HG03520 (cell line): Measurements from ENCODE around the gene C19orf67.
"Not testable (repeated sequence)": the region's sequence is repeated elsewhere in the genome, so short reads cannot be mapped to it uniquely, and the experiment has no call there.

Source experiments
- ATAC-seq: cut with Tn5 transposase; IDR thresholded peaks from one replicate; pipeline ENCODE4 v1.9.1; 2021; ENCODE audit warnings: mild to moderate bottlenecking, moderate library complexity; ENCODE audit not compliant: unreplicated experiment

Gene C19orf67

DNA sequence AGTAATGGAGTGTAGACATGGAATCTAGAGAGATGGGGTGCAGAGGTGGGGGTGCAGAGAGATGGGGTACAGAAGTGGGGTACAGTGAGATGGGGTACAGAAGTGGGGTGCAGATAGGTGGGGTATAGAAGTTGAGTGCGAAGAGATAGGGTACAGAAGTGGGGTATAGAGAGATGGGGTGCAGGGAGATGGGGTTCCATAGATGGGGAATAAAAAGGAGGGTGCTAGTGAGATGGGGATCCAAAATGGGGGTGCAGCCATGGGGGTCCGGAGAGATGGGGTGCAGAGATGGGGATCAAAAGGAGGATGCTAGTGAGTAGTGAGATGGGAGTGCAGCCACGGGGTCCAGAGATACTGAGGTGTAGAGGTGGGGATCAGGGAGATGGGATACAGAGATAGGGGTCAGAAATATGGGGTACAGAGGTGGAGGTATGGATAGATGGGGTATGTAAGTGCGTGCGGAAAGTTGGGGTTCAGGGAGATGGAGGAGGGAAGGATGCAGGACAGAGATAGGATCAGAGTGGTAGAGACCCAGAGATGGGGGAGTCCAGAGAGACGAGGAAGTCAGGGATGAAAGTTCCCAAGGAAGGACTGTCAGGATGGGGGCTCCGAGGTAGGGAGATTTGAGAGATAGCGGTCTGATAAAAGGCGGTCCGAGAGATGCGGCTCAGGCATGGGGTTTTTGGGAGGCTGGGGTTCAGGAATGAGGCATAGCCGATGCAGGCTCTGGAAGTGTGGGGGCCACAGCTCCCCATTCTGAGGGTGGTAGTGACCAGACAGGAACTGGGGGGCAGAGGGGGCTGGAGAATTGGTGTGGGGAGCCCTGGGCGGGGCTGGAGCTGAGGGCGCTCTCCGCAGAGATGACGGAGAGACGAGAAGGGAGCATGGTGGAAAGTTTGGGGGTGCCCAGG lies 27.1 kb downstream of the C19orf67 start:
- no peak for ATAC-seq

DNA sequence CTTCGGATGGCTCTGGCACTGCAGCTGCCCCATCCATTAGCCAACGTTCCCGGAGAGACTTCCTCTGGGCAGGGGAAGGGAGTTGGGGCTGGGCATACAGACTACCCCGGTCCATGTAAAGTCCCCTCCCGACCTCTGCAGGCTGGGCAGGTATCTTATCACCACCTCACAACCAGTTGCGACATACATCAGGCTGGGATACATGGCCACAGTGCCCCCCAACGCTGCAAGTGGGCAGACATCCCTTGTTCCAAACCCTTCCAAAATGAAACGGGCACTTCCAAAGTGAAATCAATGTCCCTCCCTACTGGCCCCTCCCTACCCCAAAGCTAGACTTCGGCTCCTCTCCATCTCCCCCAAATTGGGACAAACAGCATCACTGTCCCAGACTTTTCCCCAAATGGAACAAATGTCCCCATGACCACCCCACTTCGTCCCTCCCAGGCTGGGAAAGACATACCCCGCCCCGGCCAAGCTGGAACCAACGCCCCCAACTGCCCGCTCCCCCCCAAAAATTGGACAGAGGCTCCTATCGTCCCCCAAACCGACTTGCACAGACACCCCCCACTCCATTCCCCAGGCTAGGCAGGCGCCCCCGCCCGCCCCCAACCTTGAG lies 28.7 kb downstream of the C19orf67 start:
- no peak for ATAC-seq

DNA sequence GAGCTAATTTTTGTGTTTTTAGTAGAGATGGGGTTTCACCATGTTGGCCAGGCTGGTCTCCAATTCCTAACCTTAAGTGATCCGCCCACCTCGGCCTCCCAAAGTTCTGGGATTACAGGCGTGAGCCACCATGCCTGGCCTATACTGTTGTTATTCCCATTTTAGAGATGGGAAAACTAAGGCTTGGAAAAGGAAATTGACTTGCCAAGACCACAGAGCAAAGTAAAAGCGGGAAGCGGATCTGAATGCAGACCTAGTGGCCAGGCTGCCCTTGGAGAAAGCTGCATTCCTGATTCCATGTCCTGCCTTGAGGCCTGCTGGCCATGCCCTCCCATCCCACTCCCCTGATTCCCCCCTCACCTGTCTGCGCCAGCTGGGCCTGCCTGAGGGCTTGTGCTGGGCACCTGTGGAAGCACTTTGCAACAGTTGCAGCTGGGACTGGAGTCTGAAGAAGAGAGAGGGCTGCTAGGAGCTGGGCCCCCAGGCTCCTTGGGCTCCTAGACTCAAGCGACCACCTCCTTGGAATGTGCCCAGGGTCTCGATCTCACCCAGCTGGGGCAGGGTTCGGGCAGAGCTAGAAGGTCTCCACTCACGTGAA lies 29.4 kb downstream of the C19orf67 start:
- no peak for ATAC-seq

DNA sequence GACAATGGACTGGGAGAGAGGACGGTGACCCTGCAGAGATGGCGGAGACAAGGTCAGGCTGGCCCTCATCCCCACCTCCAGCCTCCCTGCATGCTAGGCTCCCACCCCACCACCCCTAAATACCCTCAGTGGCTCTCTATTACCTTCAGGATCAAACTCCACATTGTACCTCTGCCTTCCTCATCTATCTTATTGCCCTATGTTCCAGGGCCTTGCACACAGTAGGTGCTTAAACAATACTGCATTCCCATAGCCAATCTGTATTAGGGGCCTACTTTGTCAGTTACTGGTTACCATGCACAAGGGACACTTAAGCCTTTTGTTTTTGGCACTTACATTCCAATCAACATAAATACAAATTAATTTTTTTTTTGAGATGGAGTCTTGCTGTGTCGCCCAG lies 30.2 kb downstream of the C19orf67 start:
- ATAC-seq: no peak

DNA sequence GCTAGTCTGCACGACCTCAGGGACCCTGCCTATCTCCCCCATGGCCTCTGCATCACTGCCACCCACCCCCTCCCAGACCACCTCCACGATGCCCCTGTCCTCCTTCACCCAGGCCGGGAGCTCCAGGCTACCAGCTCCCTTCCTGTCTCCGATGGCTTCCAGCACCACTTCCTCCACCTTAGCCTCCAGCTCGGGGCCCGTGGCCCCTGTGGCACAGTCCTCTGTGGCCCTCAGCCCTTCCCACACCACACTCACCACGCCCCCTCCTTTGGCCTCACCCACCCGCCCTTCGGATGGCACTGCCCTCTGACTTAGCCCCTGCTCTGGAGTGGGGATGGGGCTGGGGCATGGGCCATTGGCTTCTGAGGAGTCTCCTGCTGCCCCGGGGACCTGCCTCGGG lies 30.9 kb downstream of the C19orf67 start:
- no peak for ATAC-seq

DNA sequence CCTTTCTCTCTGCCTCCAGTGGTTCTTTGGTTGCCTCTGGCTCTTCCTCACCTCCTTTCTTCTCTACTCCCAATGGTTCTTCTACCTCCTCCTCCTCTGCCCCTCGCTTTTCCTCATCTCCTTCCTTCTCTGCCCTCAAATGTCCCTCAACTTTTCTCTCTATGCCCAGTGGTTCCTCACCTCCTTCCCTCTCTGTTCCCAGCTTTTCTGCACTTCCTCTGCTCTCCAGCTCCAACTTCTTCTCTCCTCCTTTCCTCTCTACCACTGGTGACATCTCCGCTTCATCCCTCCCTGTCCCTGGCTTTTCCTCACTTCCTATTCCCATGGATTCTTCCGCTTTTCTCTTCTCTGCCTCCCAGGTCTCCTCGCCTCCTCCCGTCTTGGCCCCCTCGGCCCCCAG lies 31.5 kb downstream of the C19orf67 start:
- ATAC-seq: no peak

DNA sequence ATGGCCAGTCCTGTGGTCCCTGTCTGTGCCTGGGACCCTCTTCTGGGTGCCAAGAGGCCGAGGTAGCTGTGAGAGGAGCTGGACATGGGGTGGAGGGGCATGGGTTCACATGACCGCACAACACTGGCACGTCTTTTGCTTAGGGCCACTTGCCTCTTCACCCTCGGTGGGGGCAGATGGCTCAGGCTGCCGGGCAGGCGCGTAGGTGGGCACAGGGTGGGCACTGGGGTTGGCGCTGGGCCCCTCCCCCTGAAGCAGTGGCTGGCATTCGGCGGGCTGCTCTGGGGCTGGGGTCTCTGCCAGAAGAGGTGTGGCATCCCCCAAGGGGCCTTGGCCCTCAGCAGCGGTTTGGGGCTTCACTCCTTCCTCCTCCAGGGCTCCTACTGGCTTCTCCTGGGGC lies 32.1 kb downstream of the C19orf67 start:
- ATAC-seq: no peak

DNA sequence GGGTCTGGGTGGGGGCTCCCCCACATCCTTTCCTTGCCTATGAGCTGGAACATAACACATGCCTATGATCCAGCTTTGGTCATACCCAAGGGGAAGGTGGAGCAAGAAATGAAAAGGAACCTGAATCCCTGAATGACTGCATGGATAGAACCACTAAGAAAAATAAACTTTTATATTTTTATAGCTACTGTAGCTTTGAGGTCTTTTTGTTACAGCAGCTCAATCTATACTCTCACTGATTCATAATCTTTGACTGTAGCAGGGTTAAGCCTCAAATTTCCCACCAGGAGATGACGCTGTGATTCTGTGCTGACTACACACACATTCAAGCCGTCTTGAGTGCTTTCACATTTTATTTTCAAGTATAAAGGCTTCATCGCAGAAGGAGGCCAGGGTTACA lies 32.6 kb downstream of the C19orf67 start:
- no peak for ATAC-seq

DNA sequence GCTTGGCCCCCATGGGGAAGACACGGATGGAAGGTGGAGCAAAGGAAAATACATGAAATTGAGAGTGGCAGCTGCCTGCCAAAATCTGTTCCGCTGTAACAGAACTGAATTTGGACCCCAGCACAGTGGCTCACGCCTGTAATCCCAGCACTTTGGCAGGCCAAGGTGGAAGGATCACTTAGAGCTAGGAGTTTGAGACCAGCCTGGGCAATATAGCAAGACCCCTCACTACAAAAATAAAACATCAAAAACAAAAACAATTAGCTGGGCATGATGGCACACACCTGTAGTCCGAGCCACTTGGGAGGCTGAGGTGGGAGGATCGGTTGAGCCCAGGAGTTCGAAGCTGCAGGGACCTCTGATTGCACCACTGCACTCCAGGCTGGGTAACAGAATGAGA lies 33.1 kb downstream of the C19orf67 start:
- ATAC-seq: no peak

DNA sequence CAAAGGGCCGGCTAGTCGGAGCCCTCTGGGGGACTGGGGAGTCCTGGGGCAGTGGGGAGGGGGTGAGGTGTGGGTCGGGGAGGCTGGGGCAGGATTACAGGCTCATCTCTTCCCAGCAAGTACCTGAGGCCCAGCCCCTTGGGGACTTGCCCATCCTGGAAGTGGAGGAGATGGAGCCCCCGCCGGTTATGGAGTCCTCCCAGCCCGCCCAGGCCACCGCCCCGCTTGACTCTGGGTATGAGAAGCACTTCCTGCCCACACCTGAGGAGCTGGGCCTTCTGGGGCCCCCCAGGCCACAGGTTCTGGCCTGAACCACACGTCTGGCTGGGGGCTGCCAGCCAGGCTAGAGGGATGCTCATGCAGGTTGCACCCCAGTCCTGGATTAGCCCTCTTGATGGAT lies 33.6 kb downstream of the C19orf67 start:
- ATAC-seq: no peak

DNA sequence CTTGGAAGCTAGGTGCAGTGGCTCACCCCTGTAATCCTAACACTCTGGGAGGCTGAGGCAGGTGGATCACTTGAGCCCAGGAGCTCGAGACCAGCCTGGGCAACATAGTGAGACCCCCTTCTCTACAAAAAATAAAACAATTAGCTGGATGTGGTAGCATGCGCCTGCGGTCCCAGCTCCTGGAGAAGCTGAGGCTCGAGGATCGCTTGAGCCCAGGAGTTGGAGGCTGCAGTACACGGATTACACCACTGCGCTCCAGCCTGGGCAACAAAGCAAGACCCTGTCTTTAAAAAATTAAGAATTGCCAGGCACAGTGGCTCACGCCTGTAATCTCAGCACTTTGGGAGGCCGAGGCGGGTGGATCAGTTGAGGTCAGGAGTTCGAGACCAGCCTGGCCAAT lies 34.6 kb downstream of the C19orf67 start:
- not testable (repeated sequence) for ATAC-seq

DNA sequence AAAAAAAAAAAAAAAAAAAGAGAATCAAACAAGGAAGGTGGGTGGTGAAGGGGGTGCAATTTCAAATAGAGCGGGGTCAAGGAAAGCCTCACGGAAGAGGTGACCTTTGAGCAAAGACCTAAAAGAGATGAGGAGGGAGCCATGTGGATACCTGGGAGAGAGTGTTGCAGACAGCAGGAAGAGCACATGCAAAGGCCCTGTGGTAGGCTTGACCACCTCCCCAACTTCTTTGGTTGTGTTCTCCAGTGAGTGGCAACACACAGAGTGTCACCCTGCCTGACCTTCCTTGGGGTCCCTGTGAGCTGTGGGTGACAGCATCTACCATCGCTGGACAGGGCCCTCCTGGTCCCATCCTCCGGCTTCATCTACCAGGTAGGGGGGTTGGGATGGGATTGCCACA lies 35.1 kb downstream of the C19orf67 start:
- no peak for ATAC-seq

DNA sequence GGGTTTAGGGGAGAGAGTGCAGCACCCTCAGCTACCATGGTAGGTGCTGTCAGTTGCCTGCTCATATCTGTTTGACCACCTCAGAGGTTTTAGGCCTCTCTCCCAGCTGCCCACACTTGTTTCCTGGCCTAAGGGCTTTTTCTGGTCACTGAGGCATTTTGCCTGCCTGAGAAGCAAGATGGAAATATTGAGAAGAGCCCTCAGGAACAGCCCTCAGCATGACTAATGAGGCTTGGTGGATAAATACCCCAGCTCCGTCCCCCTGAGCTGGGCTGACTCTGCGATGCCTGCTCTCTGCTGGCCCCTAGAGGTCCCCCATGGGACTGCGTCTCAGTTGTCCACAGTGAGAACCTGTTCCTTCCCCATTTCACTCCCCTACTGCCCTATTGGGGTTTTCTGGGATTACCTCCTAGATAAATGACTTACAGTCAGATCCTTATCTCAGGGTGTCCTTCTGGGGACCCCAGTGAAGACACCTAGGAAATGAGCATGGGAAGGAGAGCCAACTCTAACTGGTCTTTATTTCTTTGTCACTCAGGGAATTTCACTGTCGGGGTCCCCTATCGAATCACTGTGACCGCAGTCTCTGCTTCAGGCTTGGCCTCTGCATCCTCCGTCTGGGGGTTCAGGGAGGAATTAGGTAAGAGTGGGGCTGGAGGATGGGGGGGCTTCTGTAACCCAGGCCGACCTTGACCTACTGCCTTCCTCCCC lies 37.0 kb downstream of the C19orf67 start:
- ATAC-seq: no peak

DNA sequence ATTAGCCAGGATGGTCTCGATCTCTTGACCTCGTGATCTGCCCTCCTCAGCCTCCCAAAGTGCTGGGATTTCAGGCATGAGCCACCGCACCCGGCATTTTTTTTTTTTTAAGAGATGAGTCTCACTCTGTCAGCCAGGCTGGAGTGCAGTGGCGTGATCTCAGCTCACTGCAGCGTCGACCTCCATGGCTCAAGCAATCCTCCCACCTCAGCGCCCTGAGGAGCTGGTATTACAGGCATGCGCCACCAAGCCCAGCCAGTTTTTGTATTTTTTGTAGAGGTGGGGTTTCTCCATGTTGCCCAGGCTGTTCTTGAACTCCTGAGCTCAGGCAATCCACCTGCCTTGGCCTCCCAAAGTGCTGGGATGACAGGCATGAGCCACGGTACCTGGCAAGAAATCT lies 37.7 kb downstream of the C19orf67 start:
- ATAC-seq: not testable (repeated sequence)

DNA sequence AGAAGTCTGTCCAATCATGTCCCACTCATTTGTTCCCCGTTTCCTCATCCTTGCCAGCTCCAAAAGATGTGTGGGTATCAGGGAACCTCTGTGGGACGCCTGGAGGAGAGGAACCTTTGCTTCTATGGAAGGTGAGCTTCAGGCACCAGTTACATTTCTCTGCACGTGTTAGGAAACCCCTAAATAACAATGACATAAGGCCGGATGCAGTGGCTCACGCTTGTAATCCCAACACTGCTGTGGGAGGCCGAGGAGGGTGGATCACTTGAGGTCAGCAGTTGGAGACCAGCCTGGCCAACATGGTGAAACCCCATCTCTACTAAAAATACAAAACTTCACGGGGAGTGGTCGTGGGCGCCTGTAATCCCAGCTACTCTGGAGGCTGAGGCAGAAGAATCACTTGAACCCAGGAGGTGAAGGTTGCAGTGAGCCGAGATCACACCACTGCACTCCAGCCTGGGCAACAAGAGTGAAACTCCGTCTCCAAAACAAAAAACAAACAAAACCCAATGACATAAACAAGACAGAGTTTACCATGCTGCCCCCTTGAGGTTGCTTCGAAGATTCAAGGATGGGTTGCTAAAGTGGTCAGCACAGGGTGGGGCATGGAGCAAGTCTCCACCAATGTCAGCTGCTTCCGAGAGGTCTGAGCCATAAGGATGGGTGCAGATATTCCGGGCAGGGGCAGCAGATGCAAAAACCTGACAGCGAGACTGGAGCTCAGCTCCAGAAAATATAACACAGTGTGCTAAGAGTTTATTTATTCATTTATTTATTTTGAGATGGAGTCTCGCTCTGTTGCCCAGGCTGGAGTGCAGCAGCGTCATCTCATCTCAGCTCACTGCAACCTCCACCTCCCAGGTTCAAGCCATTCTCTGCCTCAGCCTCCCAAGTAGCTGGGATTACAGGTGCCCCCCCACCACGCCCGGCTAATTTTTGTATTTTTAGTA lies 42.6 kb downstream of the C19orf67 start:
- ATAC-seq: not testable (repeated sequence)

DNA sequence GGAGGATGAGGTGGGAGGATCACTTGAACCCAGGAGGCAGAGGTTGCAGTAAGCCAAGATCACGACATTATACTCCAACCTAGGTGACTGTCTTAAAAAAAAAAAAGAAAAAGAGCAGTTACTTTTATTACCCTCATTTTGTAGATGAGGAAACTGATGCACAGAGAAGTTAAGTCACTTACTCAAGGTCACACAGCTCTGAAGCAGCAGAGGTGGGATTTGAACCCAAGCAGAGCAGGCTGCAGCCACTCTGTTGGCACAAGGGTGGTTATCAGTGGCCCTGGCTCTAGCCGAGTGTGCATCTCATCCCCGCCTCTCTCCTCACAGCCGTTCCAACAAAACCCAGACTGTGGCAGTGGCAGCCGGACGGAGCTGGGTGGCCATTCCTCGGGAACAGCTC lies 46.4 kb downstream of the C19orf67 start:
- ATAC-seq: no peak

DNA sequence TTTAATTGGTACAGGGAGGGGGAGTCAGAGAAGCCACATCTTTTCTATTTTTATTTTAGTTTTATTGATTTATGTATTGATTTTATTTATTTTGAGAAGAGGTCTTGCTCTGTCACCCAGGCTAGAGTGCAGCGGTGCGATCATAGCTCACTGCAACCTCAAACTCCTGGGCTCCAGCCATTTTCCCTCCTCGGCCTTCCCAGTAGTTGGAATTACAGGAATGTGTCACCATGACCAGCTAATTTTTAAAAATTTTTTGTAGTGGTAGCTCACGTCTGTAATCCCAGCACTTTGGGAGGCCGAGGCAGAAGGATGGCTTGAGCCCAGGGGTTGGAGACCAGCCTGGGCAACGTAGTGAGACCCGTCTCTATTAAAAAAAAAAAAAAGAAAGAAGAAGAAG lies 49.9 kb downstream of the C19orf67 start:
- ATAC-seq: no peak

DNA sequence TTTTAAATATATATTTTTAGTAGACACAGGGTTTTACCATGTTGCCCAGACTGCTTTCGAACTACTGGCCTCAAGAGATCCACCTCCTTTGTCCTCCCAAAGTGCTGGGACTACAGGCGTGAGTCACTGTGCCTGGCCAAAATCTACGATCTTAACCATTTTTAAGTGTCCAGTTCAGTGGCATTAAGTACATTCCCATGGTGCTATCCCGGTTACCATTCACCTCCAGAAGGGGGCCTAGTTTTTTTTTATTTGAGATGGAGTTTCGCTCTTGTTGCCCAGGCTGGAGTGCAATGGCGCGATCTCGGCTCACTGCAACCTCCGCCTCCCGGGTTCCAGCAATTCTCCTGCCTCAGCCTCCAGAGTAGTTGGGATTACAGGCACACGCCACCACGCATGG lies 50.4 kb downstream of the C19orf67 start:
- ATAC-seq: not testable (repeated sequence)

DNA sequence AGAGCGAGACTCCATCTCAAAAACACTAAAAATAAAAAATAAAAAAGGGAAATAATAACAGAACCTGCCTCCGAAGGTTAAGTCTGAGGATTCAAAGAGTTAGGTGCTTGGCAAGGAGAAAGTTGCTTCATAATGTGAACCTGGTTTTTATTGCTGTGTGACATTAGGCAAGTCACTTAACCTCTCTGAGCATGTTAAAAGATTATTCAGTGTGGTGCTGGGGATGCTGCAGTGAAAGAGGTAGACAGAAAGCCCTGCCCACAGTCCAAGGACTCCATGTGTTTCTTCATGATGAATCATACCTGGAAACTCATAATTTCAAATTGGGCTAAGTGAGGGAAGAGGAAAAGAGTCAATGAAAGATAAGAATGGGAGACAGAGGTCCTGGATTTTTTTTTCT lies 51.6 kb downstream of the C19orf67 start:
- ATAC-seq: no peak

DNA sequence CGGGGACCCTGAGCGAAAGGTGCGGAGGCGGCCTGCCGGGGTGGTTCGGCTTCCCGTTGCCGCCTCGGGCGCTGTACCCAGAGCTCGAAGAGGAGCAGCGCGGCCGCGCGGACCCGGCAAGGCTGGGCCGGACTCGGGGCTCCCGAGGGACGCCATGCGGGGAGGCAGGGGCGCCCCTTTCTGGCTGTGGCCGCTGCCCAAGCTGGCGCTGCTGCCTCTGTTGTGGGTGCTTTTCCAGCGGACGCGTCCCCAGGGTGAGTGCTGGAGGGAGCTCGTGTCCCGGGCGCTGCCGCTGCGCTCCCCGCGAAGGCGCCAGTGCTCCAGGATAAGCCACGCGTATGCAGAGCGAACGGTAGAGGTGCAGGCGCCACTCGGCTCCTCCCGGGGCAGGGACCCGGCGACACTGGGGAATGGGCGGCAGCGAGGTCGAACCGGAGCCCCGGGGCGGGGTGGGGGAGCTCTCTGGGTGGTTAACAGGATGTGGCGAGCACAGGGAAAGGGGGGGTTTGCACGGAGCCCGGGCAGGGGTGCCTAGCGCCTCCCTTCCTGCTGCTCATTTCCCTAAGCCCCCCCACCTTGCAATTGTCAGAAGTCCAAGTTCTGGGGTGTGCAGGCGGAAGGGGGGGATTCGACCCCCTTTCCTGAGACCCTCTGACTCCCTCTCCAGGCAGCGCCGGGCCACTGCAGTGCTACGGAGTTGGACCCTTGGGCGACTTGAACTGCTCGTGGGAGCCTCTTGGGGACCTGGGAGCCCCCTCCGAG lies 53.7 kb downstream of the C19orf67 start, which contains the start of gene IL27RA:
IL27RA (plus strand) TSS at position 44 of the 762 bp plus-strand sequence; CDS start at position 155, 111 bp downstream.
- no peak for ATAC-seq
